CMK (cell line): ENCODE measurements around the gene RRM2.

ENCODE experiments used
- DNase-seq: peaks from one replicate; pipeline ENCODE4 v3.0.0-alpha.2; 2010; ENCODE audit warnings: low read depth

Gene RRM2

DNA sequence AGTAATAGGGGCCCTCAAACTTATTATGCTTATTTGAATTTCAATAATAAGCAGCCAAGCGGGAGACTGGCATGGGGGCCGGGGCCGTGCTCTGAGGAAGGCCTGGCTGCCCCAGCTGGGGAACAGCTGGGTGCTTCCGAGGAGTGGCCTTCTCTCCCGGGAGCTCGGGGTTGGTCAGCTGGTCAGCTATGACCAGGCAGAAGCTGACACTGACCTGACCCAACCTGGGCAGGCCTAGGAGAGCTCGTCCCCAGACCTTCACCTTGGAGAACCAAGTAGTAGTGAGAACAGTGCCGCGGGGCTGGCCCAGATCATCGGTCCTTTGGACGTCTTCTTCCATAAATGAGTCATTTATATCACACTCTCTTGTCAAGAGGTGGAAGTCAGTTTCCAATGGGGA, 36.1 kb downstream of the RRM2 start:
- DNase-seq = no peak

GRCh38 chr2:10159086-10159485, 36.5 kb downstream of the RRM2 start:
- DNase-seq = no peak

DNA sequence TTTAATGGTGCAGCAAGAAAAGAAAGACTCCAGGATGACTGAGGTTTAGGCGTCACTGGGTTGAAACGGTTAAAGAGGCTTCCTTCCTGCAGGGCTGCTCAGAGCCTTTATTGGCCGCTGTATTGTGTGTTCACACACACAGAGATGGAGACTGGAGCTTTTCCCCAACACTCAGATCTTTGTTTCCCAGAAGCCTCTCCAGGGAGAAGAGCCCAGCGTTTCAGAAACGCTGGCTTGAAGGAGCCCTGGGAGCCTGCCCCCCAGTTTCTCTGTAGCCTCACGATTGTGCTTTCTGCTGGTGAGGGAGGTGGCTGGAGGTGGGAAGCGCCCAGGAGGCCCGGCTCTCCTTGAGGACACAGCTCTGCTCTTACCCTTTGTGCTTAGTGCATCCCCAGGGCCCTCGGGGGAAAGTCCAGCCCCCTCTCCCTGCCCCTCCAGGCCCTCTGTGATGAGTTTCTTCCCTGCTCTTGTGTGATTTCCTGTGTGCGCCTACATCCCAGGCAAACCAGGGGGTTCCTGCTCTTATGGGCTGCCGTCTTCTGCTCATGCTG, 37.1 kb downstream of the RRM2 start:
- DNase-seq = no peak

GRCh38 chr2:10160203-10160955, 37.8 kb downstream of the RRM2 start:
- no peak for DNase-seq

- no peak for DNase-seq
These were observed 38.8 kb downstream of the RRM2 start for GRCh38 chr2:10161206-10161931.

GRCh38 chr2:10161961-10162441, 39.5 kb downstream of the RRM2 start:
- DNase-seq = no peak

DNA sequence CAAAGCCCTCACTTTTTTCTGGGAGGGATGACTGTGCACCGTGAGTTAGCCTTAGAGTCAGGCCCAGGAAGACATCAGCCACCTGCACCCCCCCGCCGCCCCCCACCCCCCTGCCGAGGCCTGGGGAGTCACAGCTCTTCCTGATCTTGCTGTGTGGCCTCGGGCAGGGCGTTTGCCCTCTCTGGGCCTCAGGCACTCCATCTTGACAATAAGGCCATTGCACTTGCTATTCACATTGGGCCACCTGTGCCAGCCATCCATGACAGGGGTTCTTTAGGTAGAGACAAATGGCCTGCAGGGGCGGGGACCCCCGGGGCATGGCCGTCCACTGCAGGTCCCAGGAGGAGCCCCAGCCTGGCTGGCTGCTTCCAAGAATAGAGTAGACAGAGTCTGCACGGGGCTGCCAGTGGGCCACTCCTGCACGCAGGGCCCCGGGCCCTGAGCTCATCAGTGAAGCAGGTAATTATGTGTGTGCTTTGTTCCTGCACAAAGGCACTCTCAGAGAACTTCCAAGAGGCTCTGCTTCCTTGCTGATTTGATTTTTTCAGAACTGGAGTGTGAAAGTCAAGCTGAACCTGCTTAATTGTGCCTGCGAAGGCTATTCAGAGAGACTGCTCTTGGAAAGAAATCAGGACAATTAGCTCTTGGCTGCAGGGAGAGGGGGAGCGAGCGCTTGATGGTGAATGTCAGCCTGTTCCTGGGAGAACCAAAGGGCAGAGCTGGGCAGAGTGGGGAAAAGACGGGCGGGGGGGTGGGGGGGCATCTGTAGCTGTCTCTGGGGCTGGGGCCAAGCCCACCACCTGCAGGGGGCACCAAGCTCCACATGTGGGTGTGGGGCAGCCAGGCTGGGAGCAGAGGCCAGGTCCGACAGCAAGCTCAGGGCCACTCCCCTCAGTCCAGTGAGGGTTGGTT, 40.3 kb downstream of the RRM2 start:
- DNase-seq = no peak

DNA sequence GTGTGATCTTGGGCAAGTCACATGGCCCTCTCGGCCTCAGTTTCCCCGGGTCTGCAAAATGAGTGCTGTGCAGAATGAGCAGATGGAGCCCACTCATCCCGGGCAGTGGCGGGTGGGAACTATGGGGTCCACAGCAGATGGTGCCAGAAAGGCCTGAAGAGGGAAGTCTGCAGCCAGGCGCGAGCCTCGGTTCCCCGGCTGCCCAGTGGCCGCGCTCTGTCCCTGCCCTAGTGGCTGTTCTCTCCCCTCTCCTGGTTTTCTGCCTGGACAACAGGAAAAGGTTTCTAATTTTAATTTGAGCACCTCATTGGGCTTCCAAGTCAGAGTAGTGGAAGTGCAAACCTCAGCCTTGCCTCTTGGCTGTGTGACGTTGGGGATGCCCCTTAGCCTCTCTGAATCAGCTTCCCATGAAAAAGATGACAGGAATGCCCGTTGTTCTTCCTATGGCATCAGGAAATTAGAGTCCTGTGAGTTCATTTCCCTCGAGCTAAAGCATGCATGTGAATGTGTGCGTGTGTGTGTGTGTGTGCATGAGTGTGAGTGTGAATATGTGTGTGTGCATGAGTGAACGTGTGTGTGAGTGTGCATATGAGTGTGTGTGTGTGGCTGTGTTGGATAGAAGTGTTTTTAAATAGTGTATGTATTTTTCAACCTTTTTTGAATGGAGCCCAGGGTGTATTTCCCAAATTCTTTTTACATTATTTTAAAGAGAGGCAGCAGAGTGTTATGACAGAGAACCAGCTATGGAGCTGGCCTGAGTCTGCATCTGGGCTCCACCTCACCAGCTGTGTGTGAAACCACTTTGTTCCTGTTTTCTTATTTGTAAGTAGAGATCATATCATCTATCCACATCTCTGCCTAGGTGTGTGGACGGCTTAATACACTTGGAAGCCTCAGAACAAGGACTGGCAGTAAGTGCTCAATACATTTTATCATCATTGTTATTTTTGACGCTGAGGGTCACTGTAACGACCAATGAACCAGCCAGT, 41.3 kb downstream of the RRM2 start:
- no peak for DNase-seq

GRCh38 chr2:10164601-10165000, 42.1 kb downstream of the RRM2 start:
- no peak for DNase-seq

- no peak for DNase-seq
These were observed 42.7 kb downstream of the RRM2 start for GRCh38 chr2:10165282-10165681.

DNA sequence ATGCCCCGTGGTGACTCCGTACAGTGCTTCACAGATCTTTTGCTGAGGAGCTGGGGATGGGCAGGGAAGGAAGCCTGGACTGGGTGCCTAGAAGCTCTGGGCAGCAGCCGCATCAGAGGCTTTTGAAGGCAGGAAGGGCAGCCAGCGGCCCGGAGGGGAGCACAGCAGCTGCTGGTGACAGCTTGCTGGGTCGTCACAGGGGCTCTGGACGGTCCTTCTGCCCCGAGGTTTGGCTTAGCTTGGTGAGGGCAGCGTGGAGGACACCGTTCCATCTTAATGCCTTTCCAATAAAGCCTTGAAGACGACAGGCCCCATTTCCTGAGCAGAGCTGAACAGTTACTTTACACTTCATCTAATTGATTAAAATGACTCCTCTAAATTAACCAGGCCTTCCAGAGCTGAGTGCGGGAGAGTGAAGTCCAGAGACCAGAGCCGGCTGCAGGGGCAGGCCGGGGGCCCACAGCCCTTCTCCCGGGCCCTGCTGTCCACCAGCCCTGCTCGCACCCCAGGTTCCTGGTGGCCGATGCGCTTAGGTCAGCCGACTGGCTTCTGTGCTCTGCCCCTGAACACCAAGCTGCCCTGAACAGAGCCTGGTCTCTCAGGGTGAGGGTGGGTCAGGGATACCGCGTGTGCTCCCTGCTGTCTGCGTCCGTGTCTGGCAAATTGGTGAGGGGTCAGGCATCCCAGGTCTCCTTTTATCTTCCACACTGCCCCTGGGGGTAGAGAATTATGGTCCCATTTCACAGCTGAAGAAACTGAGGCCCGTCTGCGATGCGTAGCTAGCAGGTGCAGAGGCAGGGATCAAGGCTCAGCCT, 43.5 kb downstream of the RRM2 start:
- DNase-seq = no peak

DNA sequence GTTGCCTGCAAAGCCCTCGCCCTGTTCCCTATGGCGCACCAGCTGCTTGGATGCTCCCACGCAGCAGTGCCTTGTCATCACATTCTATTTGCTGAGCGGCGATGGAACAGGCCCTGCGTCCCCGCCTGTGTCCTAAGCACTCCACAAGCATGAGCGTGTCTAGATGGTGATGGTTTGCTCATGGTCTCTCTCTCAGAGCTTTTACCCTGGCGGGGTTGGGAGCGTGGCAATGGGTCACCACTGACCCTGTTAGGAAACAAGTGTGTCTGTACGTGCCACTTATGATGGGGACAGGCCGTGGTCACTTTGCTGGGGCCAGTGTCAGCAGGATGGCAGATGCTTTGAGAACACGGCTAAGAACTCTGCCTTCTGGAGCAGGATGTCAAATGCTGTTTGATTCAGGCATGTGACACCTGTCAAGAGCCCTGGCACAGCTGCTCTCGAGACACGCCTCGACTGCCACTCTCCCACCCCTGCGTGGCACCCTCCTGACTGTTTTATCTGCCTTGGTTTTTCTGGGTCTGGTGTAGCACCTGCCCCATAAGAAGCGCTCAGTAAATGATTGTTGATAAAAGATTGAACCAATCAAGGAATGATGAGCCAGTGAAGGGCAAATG, 44.2 kb downstream of the RRM2 start:
- no peak for DNase-seq

GRCh38 chr2:10167316-10167715, 44.8 kb downstream of the RRM2 start:
- DNase-seq = no peak

DNA sequence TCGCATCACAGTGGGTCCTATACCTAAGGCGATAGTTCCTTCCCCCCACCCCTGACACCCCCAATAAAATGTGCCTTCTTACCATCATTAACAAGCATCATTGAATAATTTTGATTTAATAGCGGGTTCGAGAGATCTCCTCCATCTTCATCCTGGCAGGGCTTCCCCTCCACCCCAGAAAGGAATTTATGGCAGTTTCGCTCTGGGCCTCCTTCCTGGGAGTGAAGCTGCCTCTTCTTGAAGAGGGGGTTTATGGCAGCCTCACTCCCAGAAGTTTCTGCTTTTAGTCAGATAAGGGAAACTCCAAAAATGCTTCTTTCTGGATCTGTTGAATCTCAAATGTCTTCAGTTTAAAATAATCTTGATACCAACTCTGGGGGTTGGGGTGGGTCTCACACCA, 45.7 kb downstream of the RRM2 start:
- no peak for DNase-seq

- DNase-seq = no peak
These were observed 46.6 kb downstream of the RRM2 start for GRCh38 chr2:10169053-10169578.

DNA sequence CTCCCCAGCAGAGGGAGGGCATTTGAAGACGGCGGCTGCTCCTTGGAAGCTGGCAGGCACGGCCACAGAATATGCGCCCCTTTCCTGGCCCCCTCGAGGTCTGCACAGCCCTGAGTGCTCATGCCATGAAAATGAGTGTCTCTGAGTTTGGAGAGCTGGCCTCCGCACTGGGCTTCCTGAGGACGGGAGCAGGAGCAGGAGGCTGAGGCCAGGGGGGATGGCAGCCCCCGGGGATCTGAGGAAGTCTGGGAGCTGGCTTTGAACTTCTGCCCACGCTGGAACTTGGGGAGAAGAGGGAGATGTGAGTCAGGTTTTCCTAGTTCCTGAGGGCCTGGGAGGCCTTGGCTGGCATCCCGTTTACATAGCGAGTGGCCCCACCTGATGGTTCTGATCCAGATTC, 47.0 kb downstream of the RRM2 start:
- no peak for DNase-seq

DNA sequence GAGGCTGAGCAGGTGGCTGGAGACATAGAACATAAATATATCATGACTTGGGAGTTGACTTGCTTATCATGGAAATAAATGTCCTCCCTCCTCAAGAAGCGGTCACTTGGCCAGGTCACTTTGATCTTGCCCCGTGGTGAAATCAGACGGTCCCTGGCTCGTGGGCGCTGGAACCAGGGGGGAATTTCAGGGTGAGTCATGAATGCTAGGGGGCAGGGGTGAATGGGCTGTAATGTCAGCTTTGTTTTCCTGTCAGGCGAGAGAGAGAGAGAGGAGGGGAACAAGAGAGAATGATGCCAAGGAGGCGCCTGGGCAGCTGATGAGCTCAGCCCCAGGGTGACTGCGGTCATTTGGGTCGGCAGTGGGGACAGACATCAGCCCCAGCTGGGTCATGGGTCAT, 47.7 kb downstream of the RRM2 start:
- no peak for DNase-seq

- no peak for DNase-seq
These were observed 48.7 kb downstream of the RRM2 start for GRCh38 chr2:10171006-10171800.
